Ecto neural progenitor cell (in vitro differentiated cells): Measurements from ENCODE around the gene TTC16.
"Not testable (repeated sequence)": the region's sequence is repeated elsewhere in the genome, so short reads cannot be mapped to it uniquely, and the experiment has no call there.

Experiments used
- DNase-seq: peaks from one replicate; pipeline ENCODE4 v3.0.0-alpha.2; 2018; ENCODE audit warnings: low spot score

The TTC16 gene

DNA sequence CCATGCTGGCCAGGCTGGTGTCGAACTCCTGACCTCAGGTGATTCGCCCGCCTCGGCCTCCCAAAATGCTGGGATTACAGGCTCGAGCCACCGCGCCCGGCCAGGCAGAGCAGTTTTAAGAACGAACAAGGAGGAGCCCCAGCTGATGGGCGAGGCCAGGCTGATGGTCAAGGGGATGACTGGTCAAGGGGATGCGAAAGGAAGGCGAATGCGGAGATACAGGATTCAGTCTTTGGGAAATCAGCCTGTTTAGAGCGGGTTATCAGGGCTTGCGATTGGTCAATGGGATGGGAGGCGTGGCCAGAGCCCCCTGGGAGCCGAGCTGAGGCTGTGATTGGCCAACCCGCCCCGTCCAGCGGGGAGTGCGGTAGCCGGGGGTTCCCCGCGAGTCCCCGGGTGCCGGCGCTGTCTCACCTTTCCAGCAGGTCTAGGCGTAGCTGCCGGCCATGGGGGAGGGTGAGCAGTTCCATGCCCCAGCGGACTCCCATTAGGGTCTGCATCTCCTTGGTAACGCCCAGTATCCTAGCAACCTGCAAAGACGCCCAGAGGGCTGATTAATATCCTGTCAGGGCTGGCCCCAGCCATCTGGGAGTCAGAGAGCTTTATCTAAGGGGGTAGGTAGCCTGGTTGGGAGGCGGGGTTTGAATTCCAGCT is 26.7 kb downstream of the TTC16 start:
- peak; percentile 92 for DNase-seq

DNA sequence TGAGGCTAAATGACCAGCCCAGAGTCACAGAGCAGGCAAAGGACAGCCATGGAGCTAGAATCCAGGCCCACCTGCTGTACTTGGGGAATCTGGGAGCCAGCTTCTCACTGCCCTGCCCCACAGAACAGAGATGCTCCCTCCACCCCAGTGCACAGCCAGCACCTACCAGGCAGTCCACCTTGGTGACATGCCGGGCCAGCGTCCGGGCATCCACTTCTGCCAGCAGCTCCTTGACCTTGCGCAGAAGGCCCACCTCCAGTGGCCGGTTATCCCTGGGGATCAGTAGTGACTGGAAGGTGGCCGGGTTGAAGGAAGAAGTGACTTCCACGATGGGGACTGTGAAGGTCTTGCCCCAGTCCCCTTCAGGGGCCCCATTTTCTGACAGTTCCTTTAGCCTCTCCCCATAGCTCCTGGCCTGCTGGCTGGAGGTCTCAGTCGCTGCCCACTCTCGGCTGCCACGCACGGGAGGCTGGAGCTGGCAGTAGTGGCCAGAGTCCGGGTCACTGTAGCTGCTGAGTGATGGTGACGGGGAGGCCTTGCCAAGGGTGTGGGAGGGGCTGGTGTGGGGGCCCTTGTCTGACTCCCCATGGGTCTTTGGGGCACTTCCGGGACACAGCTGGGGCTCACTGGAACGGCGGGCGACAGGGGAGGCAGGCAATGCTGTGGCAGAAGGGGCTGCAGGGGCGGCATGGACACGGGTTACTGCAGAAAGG is 28.7 kb downstream of the TTC16 start:
- DNase-seq = no peak

DNA sequence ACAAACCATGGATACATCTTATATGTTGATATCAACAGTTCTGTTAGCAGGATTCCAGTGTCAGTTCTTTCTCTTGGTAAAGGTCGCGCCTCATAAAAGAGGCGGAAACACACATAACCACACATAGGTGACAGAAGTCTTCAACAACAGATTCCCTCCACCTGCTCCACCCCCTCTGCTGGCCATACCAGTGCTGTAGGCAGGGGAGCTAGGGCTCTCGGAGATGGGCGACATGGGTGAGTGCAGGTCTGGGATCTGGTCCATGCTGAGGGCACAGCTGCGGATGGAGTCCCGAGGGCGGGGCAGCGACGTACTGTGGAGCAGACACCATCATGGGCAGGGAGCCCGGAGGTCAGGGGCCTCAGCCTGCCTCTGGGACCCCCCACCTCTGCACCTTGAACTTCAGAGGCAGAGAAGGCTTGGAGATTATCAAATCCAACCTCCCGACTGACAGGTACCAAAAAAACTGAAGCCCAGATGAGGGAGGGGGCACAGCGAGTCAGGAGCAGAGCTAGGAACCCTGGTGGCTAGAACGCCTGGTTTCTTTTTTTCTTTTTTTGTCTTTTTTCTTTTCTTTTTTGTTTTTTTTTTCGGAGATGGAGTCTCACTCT is 31.2 kb downstream of the TTC16 start:
- DNase-seq = no peak

DNA sequence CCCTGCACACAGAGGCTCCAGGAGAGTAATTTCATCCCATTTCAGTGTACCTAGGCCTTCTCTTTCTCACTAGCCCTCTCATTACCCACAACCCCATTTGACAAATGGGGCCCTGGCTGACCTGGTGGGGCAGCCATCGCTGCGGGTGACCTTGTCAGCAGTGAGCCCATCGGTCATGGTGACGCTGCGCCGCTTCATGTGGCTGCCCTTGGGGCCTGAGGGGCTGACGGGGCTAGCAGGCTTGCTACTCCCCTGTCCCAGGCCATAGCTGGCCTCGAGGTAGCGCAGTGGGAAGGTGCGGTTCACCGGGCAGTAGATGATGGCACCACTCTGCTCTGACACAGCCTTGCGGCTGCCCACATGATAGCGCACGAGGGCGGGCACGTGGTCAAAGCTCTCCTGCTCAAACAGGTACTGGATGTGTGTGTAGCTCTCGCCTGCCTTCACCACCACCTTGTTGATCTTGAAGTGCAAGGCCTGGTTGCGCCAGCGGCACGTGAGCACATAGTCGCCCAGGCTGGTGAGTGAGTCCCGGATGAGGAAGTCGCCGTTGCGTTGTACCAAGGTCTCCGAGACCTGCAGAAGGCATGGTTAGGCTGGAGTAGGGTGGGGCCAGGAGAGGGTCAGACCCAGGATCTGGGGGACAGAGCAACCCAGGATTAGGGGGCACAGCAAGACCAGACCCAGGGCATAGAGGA is 33.4 kb downstream of the TTC16 start:
- DNase-seq = no peak

DNA sequence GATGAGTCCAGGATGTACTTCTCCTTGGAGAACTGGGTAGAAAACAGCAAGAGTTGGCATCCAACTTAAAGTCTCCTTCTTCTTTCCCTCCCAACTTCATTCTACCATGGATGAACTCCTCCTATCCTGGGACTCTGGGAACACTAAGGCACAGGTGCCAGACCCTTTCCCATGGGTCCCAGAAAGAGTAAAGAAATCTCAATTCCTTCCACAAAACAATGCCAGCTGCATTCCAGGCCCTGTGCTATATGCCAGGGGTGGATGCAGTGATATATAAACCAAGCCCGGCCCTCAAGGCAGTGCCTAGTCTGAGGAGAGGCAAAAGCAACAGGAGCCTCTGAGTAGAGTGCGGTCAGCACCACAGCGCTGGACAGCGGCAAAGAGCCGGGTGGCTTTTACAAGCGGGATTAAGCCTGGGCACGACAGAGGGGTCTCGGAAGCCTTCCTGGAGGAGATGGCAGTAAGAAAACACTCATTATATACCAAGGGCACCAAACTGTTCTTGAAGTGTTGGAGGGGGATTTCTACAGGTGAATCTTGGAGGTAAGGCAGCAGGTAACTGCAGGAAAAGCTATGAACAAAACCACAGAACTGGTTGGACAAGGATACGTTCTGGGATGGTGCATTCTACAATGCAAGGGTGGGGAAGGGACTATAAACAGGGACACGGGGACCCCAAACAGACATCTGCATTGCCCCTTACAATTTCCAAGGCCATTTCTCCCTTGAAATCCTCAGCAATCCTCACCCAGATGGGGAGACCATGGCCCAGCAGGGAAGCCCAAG is 35.6 kb downstream of the TTC16 start:
- peak; percentile 75 for DNase-seq

DNA sequence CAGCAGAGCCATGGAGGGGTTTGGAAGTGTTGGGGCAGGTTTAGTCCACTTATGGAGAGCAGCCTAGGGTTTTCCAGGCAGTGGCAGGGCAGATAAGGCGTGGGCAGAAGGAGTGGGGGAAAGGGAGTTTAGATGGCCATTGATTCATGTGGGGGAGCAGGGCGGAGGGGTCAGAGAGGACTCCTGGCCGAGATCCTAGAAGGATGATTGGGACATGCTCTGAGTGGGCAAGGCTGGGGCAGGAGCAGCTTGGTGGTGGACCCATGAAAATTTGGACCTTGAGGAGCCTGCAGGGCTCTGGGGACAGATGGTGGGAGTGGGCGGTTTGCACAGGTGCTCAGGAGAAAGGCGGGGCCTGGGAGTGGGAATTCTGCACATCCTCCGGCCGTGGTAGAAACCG is 37.3 kb downstream of the TTC16 start:
- DNase-seq = peak; percentile 43

DNA sequence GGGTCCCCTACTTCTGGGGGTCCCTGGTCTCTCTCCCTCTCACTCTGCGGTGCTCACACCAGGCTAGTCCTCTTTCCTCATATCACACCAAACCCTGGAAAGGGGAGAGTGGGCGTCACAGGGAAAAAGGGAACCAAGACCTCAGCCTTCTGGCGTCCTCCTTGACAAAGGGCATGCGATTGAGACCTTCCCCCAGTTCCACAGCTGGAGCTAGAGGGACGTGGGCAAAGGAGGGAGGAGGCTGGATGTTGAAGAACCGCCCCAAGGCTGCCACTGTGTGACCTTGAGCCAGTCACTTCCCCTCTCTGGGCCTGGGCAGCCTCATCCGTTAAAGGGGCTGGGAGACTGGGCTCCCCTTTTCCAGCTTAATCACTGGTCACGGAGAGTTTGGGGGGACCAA is 37.7 kb downstream of the TTC16 start:
- DNase-seq = no peak

DNA sequence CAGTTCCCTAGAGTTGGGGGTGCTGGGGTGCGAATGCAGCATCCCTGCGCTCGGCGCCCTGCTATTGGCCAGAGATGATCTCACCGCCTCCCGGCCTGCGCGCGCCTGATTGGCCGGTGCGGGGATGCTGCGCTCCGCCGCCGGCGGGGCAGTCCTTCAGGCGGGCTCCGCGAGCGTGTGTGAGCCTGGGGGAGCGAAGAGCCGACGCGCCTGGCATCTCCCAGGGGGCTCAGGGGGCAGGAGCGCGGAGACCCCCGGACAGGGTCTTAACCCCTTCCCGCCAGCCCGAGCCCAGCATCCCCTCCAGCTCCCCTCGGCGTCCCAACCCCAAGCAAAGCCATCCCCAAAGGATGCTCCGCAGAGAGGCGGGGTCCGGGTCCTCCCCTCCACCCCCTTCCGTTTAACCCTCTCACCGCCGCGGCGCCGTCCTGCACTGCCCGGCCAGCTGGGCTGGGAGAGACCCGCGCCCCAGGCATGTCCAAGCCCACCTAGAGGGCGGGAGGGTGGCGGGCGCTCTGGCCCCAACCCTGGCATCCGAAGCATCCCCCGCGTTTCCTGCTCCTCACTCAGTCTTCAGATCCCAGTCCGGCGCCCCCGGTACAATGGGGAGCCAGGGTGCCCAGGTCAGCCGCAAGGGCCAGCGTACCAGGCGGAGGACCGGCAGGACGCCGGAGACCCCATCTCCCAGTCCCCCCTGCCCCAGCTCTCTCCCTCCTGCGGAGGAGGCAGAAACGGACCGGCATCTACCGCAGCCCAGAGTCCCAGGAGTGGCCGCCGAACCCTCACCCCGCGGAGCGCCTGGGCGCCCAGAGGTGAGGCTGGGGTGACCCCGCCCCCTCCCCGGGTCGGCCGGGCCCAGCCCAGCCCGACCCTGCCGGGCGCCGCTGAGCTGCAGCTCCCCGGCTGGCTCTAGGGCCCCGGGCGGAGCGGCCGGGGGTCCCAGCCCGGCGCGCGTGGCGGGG is 38.5 kb downstream of the TTC16 start:
- peak; percentile 80 for DNase-seq

DNA sequence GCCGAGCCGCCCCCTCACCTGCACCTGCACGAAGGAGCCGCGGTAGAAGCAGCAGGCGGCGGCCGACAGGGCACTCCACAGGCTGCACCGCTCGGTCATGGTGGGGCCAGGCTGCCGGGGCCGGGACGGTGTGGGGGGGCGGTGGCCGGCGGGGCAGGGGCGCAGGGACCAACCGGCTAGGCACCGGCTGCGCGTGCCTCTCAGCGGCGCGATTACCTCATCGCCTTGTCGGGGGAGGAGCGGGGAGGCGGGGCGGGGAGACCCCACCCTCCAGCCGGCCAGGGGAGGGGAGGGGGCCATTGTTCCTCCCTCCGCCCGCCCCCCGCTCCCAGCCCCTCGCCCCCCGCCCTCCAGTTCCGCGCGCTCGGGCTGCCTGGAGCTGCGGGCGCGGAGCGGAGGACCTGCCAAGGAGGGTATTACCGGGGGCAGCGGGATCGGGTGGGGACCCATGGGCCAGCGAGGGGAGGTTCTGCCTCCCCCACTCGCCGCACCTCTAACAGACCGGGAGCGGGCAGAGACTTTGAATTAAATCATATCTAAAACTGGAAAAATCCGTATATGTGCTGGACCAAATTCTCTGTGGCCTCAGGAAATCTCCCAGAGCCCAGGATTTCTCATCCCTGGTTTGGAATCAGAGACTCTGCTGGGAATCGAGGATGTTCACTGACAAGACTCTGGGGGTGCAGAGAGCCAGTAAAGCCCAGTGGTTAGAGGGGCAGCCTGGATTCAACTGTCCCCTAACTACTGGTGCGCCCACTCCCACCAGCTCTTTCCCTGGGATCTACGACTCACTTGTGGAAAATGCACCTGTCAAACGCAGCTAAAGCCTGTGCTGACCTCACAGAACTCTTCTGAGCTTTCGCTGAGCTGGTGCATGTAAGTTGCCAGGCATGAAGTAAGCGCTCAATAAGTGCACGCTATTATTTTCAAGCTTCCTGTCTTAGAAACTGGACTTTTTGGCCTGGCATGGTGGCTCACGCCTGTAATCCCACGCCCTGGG is 39.5 kb downstream of the TTC16 start:
- peak; percentile 76 for DNase-seq

DNA sequence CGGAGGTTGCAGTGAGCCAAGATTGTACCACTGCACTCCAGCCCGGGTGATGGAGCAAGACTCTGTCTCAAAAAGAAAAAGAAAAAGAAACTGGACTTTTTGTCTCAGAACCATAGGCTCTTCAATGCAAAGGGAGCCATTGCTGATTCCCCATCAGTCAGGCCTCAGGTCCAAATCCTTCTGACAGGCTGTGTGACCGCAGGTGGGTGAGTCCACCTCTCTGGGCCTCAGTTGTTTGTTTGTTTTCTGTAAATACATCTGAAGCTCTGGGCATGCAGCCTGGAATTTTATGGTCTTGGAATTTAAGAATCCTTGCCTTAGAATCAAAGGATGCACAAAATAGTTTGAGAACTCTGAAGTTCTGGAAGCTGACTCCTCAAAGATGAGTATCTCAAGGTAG is 40.4 kb downstream of the TTC16 start:
- no peak for DNase-seq

DNA sequence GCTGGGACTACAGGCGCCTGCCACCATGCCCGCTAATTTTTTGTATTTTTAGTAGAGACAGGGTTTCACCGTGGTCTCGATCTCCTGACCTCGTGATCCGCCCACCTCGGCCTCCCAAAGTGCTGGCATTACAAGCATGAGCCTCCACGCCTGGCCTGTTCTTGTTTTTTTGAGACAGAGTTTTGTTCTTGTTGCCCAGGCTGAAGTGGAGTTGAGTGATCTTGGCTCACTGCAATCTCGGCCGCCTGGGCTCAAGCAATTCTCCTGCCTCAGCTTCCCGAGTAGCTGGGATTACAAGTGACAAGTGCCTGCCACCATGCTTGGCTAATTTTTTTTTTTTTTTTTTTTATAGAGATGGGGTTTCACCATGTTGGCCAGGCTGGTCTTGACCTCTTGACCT is 40.9 kb downstream of the TTC16 start:
- DNase-seq = not testable (repeated sequence)

DNA sequence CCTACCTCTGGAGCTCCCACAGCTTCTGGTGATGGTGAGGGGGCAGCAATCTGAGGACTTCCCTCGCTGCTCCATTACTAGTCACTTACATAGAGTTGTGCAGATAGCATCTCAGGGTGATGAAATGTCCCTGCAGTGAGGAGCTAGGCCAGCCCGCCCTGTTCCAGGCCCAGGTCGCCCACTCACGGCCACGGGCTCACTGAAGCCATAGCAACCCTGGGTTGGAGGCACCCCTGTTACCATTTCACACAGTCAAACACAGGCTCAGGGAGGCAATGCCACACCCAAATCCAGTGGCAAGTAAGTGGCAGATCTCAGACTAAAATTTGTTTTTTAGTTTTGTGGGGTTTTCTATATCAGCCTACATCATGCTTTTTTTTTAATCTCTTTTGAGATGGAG is 43.0 kb downstream of the TTC16 start:
- DNase-seq = no peak

DNA sequence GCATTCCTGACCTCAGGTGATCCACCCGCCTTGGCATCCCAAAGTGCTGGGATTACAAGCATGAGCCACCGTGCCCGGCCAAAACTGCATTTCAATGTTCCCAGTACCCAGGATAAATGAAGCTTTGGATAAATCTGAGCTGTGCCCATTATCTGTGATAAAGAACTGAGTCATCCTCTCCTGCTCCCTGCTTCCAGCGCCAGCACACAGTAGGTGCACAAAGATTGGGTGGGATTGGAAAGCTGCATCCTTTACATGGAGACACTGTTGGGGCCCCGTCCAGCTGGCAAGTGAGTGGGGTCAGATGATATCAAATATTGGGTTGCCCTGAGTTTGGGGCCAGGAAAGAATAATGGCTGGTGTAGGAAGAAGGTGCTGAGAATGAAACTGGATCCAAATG is 45.2 kb downstream of the TTC16 start:
- no peak for DNase-seq

DNA sequence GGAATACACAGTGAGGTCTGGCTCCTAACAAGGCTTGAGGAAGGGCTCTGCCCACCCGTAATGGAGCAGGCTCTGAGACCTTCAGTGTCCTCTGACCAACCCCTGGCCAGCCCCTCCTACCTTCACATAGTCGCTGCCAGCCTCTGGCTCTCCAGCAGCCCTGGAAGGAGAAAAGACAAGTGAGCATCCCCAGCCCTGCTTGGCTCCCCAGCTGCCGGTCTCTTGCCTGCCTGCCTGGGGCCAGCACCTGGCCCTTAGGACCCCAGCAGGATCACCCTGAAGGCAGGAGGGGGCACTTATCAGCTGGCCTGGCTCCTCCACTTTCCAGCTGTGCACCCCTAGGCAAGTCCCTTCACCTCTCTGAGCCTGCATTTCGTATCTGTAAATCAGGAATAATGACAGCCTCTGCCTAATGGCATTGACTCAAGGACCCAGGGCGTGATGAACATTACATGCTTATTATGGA is 45.6 kb downstream of the TTC16 start:
- no peak for DNase-seq

DNA sequence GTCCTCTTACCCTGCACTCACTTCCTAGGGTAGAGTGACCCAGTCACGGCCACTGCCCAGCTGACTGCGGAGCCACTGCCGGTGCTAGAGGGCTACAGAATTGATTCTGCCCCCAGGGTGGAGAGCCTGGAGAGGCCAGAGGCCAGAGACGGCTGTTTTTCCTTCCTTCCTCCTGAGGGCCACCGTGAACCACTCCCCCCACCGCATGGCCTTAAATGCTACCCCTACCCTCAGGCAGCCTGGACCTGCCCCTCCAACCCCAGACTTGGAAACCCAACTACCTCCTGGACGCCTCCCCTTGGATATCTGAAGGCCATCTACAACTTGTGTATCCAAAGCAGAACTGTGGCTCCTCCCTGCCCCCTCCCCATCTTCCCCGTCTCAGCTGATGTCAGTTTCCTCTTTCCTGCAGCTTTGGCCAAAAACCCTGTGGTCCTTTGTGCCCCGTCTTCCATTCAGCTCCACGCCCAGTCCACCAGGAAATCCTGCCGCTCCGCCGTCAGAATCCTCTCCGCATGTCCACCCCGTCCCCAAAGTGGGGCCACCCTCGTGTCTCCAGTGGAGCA is 46.3 kb downstream of the TTC16 start:
- DNase-seq = no peak

DNA sequence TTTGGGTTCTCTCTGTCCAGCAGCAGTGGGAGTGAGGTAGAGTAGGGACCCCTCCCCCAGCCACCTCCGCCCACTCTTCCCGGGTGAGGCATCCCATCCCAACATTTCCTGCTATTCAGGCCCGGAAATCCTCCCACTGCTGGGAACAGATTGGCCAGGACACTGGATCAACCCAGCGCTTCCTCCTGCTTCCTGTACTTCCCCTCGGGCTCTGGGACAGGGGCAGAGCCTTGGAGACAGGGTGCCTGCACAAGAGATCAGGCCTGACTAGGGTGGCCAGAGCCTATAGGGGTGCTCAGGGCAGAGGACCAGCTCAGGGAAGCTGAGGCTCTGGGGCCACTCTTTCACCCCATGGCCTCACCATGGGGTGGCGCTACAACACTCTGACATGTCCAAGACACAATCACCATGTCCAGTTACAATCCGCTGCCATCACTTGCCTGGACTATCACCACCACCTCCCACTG is 48.1 kb downstream of the TTC16 start:
- DNase-seq = no peak

DNA sequence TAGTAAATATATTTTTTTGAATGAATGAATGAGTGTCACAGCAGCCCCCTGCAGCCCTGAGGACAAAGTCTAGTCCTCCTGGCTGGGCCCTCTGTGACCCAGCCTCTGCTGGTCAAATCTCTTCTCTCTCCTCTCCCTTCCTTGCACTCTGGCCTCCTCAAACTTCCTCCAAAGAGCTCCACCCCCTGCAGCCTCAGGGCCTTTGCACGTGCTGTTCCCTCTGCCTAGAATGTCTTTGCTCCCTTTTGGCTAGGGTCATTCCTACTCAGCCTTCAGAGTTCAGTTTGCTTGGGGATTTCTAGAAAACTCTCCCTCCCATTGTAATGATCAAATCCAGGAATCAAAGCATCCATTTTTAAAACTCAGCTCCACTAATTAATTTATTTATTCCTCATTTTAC is 49.5 kb downstream of the TTC16 start:
- no peak for DNase-seq

DNA sequence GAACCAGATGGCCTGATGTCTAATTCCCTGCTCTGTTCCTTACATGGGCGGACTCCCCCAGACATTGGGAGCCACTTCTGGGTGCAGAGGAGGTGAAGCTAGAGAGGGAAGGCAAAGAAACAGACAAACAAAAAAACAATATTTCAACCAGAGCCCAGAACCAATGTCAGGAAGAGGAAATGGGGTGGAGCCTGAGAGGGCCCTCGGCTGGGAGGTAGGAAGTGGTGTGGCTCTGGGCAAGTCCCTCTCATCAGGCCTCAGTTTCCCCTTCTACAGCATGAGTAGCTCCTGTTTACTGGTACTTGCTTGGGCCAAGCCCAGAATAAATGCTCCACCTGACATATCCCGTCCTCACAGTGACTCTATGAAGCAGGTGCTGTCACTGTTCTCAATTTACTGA is 51.5 kb downstream of the TTC16 start:
- DNase-seq = no peak

DNA sequence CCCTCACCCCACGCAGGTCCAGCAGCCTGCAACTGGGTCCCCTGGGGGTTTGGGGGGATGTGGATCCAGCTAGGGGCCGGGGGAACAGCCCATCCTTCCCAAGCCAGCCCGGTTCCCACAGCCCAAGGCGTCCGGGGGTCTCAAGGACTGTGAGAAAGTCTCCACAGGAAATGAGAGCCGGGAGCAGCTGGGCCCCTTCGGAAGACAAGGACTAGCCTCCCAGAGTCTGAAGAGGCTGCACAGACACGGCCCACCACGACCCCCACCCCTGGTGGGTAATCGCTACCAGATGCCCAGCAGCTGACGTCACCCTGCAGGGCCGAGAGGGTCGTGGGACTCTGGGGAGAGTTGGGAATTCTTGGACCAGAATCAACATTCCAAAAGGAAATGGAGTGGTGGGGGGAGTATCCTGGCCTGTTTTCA is 52.0 kb downstream of the TTC16 start:
- no peak for DNase-seq
